Keratinocyte (primary cell): ENCODE data around the gene NELL2.

ENCODE experiments used
- CTCF ChIP-seq, 3 experiments: IDR thresholded peaks in 1 of 3; conservative IDR thresholded peaks in 1 of 3; optimal IDR thresholded peaks in 1 of 3; 2 replicates in 2 of 3; 3 replicates in 1 of 3; pipeline versions ENCODE3 to v1.5.1; 2011; ENCODE audit warnings: low read length in 3 of 3, mild to moderate bottlenecking in 3 of 3, moderate library complexity in 2 of 3, control low read depth in 1 of 3, inconsistent platforms in 1 of 3; ENCODE audit not compliant: insufficient read depth in 2 of 3; ENCODE audit errors: extremely low read depth in 1 of 3
- EZH2 ChIP-seq: IDR thresholded peaks from one replicate; pipeline ENCODE4 v1.6.1; 2012; ENCODE audit warnings: inconsistent platforms, mild to moderate bottlenecking, low read length, moderate library complexity

GRCh38 chr12:44759289-44759688 lies 116.8 kb downstream of the NELL2 start:
- TF ChIP-seq CTCF (optimal IDR thresholded peaks at IDR 0.05 in 1 of 3, IDR thresholded peaks at IDR 0.05 in 1 of 3, conservative IDR thresholded peaks at IDR 0.05 in 1 of 3; ENCODE audit: extremely low read depth in 1 of 3, insufficient read depth in 2 of 3, low read length in 3 of 3) (no peak), EZH2 (no peak)
